ENCODE measurements around the gene PSME3.
"Not testable (repeated sequence)": the region's sequence is repeated elsewhere in the genome, so short reads cannot be mapped to it uniquely, and the experiment has no call there.

Gene PSME3

DNA sequence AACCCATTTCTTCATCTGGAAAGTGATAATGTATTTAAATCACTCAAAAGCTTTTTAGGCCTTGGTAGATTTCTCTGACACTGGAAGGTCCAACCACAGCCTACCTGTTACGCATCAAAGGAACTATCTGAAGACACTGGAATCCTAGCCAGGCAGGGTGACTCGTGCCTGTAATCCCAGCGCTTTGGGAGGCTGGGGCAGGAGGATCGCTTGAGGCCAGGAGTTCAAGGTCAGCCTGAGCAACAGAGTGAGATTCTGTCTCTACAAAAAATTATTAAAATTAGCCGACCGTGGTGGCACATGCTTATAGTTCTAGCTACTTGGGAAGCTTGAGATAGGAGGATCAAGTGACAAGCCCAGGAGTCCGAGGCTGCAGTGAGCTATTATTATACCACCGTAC is 49.0 kb downstream of the PSME3 start:
- no peak for DNase-seq
- no peaks in the 10 kb centered on the region for H3K4me1 ChIP-seq (ENCODE audit: insufficient read depth, low read length)
- no peak for ATAC-seq (ENCODE audit: insufficient read depth, low read depth)
- no peak overlapping the region for H2AFZ ChIP-seq (ENCODE audit: low read depth, low read length)
- no peak overlapping the region for H3K4me2 ChIP-seq (ENCODE audit: insufficient read depth, low read length)
- H4K20me1 ChIP-seq (ENCODE audit: insufficient read depth, low read length) = no peaks in the 10 kb centered on the region
- TF ChIP-seq CTCF (IDR thresholded peaks at IDR 0.05; ENCODE audit: borderline replicate concordance, extremely low read depth, low read length, poor library complexity, severe bottlenecking) (no peak), EZH2 (IDR thresholded peaks at IDR 0.05; ENCODE audit: borderline replicate concordance, low read depth, low read length, severe bottlenecking) (no peak)
- H3K4me3 ChIP-seq (ENCODE audit: low read depth in 1 of 2, low read length in 2 of 2) = no peak overlapping the region
- no peak overlapping the region for H3K27ac ChIP-seq (ENCODE audit: low read length)
- no peaks in the 10 kb centered on the region for H3K9me3 ChIP-seq (ENCODE audit: insufficient read depth, low read length, severe bottlenecking)
- H3K27me3 ChIP-seq (ENCODE audit: insufficient read depth, low read length, poor library complexity) = peaks cover 23% of the 10 kb centered on the region
- no peaks in the 10 kb centered on the region for H3K36me3 ChIP-seq (ENCODE audit: insufficient read depth, low read length)
- H3K9ac ChIP-seq (ENCODE audit: low read depth, low read length) = no peak overlapping the region
- H3K79me2 ChIP-seq (ENCODE audit: insufficient read depth, low read length) = no peaks in the 10 kb centered on the region

DNA sequence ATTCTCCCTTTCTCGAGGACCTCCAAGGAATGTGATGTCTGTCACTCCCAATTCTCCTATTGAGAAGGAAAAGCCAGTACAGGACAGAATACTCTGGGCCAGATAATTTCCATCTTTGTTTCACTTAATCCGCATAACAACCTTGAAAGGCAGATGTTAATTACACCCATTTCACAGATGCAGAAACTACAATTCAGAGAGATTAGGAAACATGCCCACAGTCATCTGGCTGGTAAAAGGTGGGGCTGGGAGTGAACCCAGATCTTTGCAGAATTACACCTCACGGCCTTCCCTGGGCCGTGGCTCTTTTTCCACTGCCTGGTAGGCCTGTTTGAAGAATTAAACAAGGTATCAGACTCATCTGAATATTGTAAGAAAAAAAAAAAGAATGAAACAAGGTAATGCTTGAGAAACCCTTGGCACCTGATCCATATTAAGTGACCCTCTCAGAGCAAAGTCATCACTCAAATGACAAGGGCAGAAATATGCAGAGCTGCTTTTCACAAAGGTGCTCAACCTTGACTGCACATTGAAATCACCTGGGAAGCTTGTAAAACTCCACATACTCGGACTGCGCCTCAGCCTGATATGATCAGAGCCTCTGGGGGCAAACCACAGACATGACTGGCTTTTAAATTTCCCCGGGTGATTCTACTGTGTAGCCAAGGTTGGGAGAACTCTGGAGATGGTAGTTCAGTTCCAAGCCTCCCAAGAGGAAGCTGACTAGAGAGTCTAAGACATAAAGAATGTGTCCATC is 50.8 kb downstream of the PSME3 start:
- no peaks in the 10 kb centered on the region for H4K20me1 ChIP-seq (ENCODE audit: insufficient read depth, low read length)
- H3K79me2 ChIP-seq (ENCODE audit: insufficient read depth, low read length) = no peaks in the 10 kb centered on the region
- no peaks in the 10 kb centered on the region for H3K36me3 ChIP-seq (ENCODE audit: insufficient read depth, low read length)
- H3K27me3 ChIP-seq (ENCODE audit: insufficient read depth, low read length, poor library complexity) = peaks cover 18% of the 10 kb centered on the region
- H3K27ac ChIP-seq (ENCODE audit: low read length) = no peak overlapping the region
- no peaks in the 10 kb centered on the region for H3K4me1 ChIP-seq (ENCODE audit: insufficient read depth, low read length)
- no peaks in the 10 kb centered on the region for H3K9me3 ChIP-seq (ENCODE audit: insufficient read depth, low read length, severe bottlenecking)
- ATAC-seq (ENCODE audit: insufficient read depth, low read depth) = no peak
- TF ChIP-seq EZH2 (IDR thresholded peaks at IDR 0.05; ENCODE audit: borderline replicate concordance, low read depth, low read length, severe bottlenecking) (no peak), CTCF (IDR thresholded peaks at IDR 0.05; ENCODE audit: borderline replicate concordance, extremely low read depth, low read length, poor library complexity, severe bottlenecking) (no peak)
- no peak overlapping the region for H2AFZ ChIP-seq (ENCODE audit: low read depth, low read length)
- no peak overlapping the region for H3K4me3 ChIP-seq (ENCODE audit: low read depth in 1 of 2, low read length in 2 of 2)
- DNase-seq = no peak
- H3K9ac ChIP-seq (ENCODE audit: low read depth, low read length) = no peak overlapping the region
- H3K4me2 ChIP-seq (ENCODE audit: insufficient read depth, low read length) = no peak overlapping the region

DNA sequence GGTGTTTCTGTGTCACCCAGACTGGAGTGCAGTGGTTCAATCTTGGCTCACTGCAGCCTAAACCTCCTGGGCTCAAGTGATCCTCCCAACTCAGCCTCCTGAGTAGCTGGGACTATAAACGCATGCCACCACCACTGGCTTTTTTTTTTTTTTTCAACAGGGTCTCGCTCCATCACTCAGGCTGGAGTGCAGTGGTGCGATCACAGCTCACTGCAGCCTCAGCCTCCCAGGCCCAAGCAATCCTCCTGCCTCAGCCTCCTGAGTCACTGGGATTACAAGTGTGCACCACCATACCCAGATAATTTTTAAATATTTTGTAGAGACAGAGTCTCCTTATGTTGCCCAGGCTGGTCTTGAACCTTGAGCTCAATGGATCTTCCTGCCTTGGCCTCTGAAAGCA is 52.6 kb downstream of the PSME3 start:
- H3K9ac ChIP-seq (ENCODE audit: low read depth, low read length); H3K4me2 ChIP-seq (ENCODE audit: insufficient read depth, low read length); H3K79me2 ChIP-seq (ENCODE audit: insufficient read depth, low read length); ATAC-seq (ENCODE audit: insufficient read depth, low read depth); H3K27ac ChIP-seq (ENCODE audit: low read length); DNase-seq; H2AFZ ChIP-seq (ENCODE audit: low read depth, low read length); H4K20me1 ChIP-seq (ENCODE audit: insufficient read depth, low read length); H3K4me1 ChIP-seq (ENCODE audit: insufficient read depth, low read length); H3K36me3 ChIP-seq (ENCODE audit: insufficient read depth, low read length); H3K4me3 ChIP-seq (ENCODE audit: low read depth in 1 of 2, low read length in 2 of 2); H3K9me3 ChIP-seq (ENCODE audit: insufficient read depth, low read length, severe bottlenecking): not testable (repeated sequence)
- H3K27me3 ChIP-seq (ENCODE audit: insufficient read depth, low read length, poor library complexity) = peaks cover 18% of the 10 kb centered on the region

GRCh38 chr17:42886283-42887176 is 53.3 kb downstream of the PSME3 start:
- no peak overlapping the region for H3K4me3 ChIP-seq (ENCODE audit: low read depth in 1 of 2, low read length in 2 of 2)
- no peak for ATAC-seq (ENCODE audit: insufficient read depth, low read depth)
- H3K27ac ChIP-seq (ENCODE audit: low read length) = no peak overlapping the region
- H3K9ac ChIP-seq (ENCODE audit: low read depth, low read length) = no peak overlapping the region
- no peaks in the 10 kb centered on the region for H4K20me1 ChIP-seq (ENCODE audit: insufficient read depth, low read length)
- H3K36me3 ChIP-seq (ENCODE audit: insufficient read depth, low read length) = no peaks in the 10 kb centered on the region
- no peak overlapping the region for H2AFZ ChIP-seq (ENCODE audit: low read depth, low read length)
- H3K79me2 ChIP-seq (ENCODE audit: insufficient read depth, low read length) = no peaks in the 10 kb centered on the region
- no peaks in the 10 kb centered on the region for H3K9me3 ChIP-seq (ENCODE audit: insufficient read depth, low read length, severe bottlenecking)
- H3K4me1 ChIP-seq (ENCODE audit: insufficient read depth, low read length) = no peaks in the 10 kb centered on the region
- no peak for DNase-seq
- no peak for TF ChIP-seq EZH2 (IDR thresholded peaks at IDR 0.05; ENCODE audit: borderline replicate concordance, low read depth, low read length, severe bottlenecking)
- peaks cover 22% of the 10 kb centered on the region for H3K27me3 ChIP-seq (ENCODE audit: insufficient read depth, low read length, poor library complexity)
- H3K4me2 ChIP-seq (ENCODE audit: insufficient read depth, low read length) = no peak overlapping the region

All from DND-41 (cell line).